DND-41 (cell line): Measurements from ENCODE around the gene APBB2.

Source experiments
- ATAC-seq: fragments of 200-7000 bp; cut with Tn5 transposase; 3 replicates; pipeline ENCODE4 v1.9.1; 2021; ENCODE audit warnings: low read depth; ENCODE audit not compliant: insufficient read depth
- DNase-seq: peaks from one replicate; pipeline ENCODE4 v3.0.0-alpha.2; 2020
- H2AFZ ChIP-seq: 2 replicates; pipeline ENCODE4 v1.6.0; 2012; ENCODE audit warnings: low read depth, low read length
- H3K27ac ChIP-seq: 2 replicates; pipeline ENCODE4 v1.5.1; 2012; ENCODE audit warnings: low read length, inconsistent platforms
- H3K27me3 ChIP-seq: fragments of 200-600 bp; sonication (generic); 2 replicates; pipeline ENCODE4 v1.6.0; 2012; ENCODE audit warnings: low read length, mild to moderate bottlenecking, inconsistent platforms; ENCODE audit not compliant: insufficient read depth, poor library complexity
- H3K36me3 ChIP-seq: 2 replicates; pipeline ENCODE4 v1.5.1; 2012; ENCODE audit warnings: low read length, inconsistent platforms; ENCODE audit not compliant: insufficient read depth
- H3K4me1 ChIP-seq: 2 replicates; pipeline ENCODE4 v1.5.1; 2012; ENCODE audit warnings: mild to moderate bottlenecking, low read length; ENCODE audit not compliant: insufficient read depth
- H3K4me2 ChIP-seq: 2 replicates; pipeline ENCODE4 v1.6.0; 2012; ENCODE audit warnings: mild to moderate bottlenecking, moderate library complexity, low read length, inconsistent platforms; ENCODE audit not compliant: insufficient read depth
- H3K4me3 ChIP-seq, 2 experiments: fragments of 200-600 bp in 1 of 2; shearing (Covaris generic) in 1 of 2; 2 replicates each; pipeline ENCODE4 v1.5.1; 2012 to 2016; ENCODE audit warnings: inconsistent platforms in 2 of 2, low read length in 2 of 2, mild to moderate bottlenecking in 2 of 2, low read depth in 1 of 2, moderate library complexity in 1 of 2
- H3K79me2 ChIP-seq: 2 replicates; pipeline ENCODE4 v1.6.0; 2012; ENCODE audit warnings: low read length, inconsistent platforms; ENCODE audit not compliant: insufficient read depth
- H3K9ac ChIP-seq: 2 replicates; pipeline ENCODE4 v1.6.0; 2012; ENCODE audit warnings: low read depth, mild to moderate bottlenecking, inconsistent platforms, low read length, moderate library complexity
- H3K9me3 ChIP-seq: 2 replicates; pipeline ENCODE4 v1.5.1; 2012; ENCODE audit warnings: low read length, moderate library complexity, mild to moderate bottlenecking, inconsistent platforms; ENCODE audit not compliant: insufficient read depth, severe bottlenecking
- H4K20me1 ChIP-seq: 2 replicates; pipeline ENCODE4 v1.6.0; 2012; ENCODE audit warnings: low read length; ENCODE audit not compliant: insufficient read depth
- CTCF ChIP-seq: IDR thresholded peaks from 2 replicates; pipeline ENCODE4 v1.5.1; 2012; ENCODE audit warnings: borderline replicate concordance, low read length, moderate library complexity, mild to moderate bottlenecking; ENCODE audit not compliant: poor library complexity, severe bottlenecking; ENCODE audit errors: extremely low read depth
- EZH2 ChIP-seq: IDR thresholded peaks from 3 replicates; pipeline ENCODE4 v1.6.1; 2012; ENCODE audit warnings: borderline replicate concordance, low read depth, mild to moderate bottlenecking, moderate library complexity, low read length, inconsistent platforms; ENCODE audit not compliant: severe bottlenecking

Gene APBB2

GRCh38 chr4:41044791-41045190 lies 169.6 kb downstream of the APBB2 start:
- no peaks in the 10 kb centered on the region for H3K27me3 ChIP-seq
- no peaks in the 10 kb centered on the region for H3K4me1 ChIP-seq
- ATAC-seq (no peak), DNase-seq (no peak)
- no peak overlapping the region for H3K9ac ChIP-seq
- H3K79me2 ChIP-seq: no peaks in the 10 kb centered on the region
- no peak overlapping the region for H3K27ac ChIP-seq
- no peaks in the 10 kb centered on the region for H3K36me3 ChIP-seq
- H4K20me1 ChIP-seq: no peaks in the 10 kb centered on the region
- H3K4me3 ChIP-seq: no peak overlapping the region
- H3K4me2 ChIP-seq: no peak overlapping the region
- TF ChIP-seq EZH2 (no peak), CTCF (no peak)
- no peaks in the 10 kb centered on the region for H3K9me3 ChIP-seq
- H2AFZ ChIP-seq: no peak overlapping the region

DNA sequence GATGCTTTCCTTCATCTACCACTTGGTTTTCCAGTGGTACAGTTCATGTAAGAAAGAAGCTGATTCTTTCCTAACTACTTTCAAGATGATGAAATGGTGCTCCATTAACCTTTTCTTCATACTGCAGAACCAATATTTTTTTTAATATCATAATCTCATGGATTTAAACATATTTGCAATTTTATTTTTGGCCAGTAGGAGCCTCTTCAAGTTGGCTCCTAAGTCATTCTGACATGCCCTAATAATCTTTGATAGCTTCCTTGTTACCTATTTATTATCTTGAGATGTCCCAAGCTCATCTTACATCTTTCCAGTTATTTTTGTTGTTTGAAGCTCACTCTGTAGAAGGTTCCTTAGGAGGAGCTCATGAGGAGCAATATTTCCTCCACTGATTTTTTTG lies 170.2 kb downstream of the APBB2 start:
- no peaks in the 10 kb centered on the region for H3K36me3 ChIP-seq
- no peak overlapping the region for H3K27ac ChIP-seq
- H3K4me2 ChIP-seq: no peak overlapping the region
- H3K79me2 ChIP-seq: no peaks in the 10 kb centered on the region
- H2AFZ ChIP-seq: no peak overlapping the region
- H3K9me3 ChIP-seq: no peaks in the 10 kb centered on the region
- no peak for ATAC-seq
- no peaks in the 10 kb centered on the region for H3K4me1 ChIP-seq
- H3K4me3 ChIP-seq: no peak overlapping the region
- no peak overlapping the region for H3K9ac ChIP-seq
- no peaks in the 10 kb centered on the region for H4K20me1 ChIP-seq
- TF ChIP-seq EZH2: no peak
- no peak for TF ChIP-seq CTCF
- no peak for DNase-seq
- H3K27me3 ChIP-seq: no peaks in the 10 kb centered on the region

DNA sequence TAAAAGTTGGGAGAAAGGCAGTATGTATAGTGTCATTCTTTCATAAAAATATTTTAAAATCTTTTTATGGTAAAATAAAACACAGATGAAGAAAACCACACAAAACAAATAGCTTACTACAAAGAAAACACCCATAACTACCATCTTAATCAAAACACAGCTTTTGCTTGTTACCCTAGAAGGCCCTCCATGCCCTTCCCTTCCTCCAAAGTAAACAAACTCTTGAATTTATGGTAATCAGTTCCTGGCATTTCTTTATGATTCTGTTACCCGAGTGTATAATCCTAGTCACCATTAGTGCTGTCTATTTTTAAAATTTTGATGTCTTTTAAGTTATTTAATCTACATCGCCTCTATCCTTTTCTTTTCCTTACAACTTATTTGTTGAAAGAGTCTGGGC lies 170.9 kb downstream of the APBB2 start:
- Histone ChIP-seq H3K79me2 (no peaks in the 10 kb centered on the region), H3K4me1 (no peaks in the 10 kb centered on the region), H3K27ac (no peak overlapping the region), H3K4me3 (no peak overlapping the region), H3K36me3 (no peaks in the 10 kb centered on the region), H3K9ac (no peak overlapping the region), H3K4me2 (no peak overlapping the region), H4K20me1 (no peaks in the 10 kb centered on the region), H3K27me3 (no peaks in the 10 kb centered on the region), H2AFZ (no peak overlapping the region), H3K9me3 (no peaks in the 10 kb centered on the region)
- TF ChIP-seq CTCF (no peak), EZH2 (no peak)
- ATAC-seq (no peak), DNase-seq (no peak)

DNA sequence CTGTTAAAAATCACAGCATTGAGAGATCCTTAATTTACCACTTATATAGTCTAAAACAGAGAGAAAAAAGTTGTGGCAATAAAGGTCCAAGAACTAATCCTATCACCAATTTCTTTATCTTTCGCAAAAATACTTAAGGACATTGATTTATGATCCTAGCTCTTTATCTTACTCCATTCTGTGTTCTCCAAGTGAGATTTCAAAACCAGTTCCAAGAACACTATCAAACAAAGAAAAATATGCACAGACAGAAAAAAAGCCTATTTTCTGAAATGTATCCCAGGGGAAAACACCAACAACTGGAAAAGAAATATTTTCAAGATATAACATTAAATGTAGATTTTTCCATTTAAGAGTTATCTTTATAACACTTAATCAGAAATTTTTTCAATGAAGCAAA lies 172.8 kb downstream of the APBB2 start:
- no peak for DNase-seq
- Histone ChIP-seq H3K27me3 (peaks cover 3% of the 10 kb centered on the region), H3K9me3 (no peaks in the 10 kb centered on the region), H4K20me1 (no peaks in the 10 kb centered on the region), H3K9ac (no peak overlapping the region), H3K4me1 (no peaks in the 10 kb centered on the region), H2AFZ (no peak overlapping the region), H3K79me2 (no peaks in the 10 kb centered on the region), H3K36me3 (no peaks in the 10 kb centered on the region), H3K4me2 (no peak overlapping the region), H3K4me3 (no peak overlapping the region), H3K27ac (no peak overlapping the region)
- TF ChIP-seq EZH2 (no peak), CTCF (no peak)
- no peak for ATAC-seq
